ENCODE data around the gene MEGF9.

DNA sequence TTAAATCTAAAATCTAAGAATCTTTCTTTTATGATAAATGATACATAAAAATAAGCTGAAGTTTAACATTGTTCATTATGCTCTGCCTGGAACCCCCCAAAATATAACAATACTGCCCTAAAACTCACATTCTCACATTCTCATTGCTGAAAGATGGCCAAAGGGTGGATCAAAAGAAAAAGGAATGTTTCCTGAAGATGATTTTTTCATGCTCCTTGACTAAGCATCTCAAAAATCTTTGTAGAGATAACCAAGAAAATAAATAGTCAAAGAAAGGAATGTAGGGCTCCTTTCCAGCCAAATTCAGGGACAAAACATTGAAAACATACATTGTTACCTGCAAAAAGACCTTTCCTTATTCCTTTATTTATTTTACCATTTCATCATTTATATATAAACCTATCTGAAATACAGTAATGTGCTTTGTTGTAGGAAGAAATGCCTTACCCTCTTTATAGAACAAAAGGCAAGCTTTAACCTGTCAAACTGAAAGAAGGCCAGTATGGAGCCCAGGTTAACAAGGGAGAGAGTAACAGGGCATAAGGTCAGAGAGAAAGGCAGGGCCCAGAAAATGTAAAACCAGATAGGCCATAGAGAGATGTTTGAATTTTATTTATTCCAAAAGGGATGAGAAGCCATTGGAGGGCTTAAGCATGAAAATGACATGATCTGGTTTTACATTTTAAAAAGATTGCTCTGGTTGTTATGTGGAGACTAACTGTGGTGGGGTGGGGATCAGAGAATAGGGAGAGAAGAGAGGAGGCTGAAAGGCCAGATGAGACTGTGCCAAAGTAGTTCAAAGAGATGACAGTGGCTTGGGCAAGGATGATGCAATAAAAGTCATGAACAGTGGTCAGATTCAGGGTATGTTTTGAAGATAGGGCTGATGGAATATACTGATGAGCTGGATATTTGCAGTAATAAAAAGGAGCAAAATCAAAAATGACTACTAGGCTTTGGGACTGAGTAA, 97.0 kb downstream of the MEGF9 start:
- TF ChIP-seq, protein P1, sequence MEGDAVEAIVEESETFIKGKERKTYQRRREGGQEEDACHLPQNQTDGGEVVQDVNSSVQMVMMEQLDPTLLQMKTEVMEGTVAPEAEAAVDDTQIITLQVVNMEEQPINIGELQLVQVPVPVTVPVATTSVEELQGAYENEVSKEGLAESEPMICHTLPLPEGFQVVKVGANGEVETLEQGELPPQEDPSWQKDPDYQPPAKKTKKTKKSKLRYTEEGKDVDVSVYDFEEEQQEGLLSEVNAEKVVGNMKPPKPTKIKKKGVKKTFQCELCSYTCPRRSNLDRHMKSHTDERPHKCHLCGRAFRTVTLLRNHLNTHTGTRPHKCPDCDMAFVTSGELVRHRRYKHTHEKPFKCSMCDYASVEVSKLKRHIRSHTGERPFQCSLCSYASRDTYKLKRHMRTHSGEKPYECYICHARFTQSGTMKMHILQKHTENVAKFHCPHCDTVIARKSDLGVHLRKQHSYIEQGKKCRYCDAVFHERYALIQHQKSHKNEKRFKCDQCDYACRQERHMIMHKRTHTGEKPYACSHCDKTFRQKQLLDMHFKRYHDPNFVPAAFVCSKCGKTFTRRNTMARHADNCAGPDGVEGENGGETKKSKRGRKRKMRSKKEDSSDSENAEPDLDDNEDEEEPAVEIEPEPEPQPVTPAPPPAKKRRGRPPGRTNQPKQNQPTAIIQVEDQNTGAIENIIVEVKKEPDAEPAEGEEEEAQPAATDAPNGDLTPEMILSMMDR (IDR thresholded peaks at IDR 0.05), result no peak
- no peak for TF ChIP-seq POLR2A (IDR thresholded peaks at IDR 0.05)
